A673 (cell line): ENCODE measurements around the gene LYRM4.

ENCODE experiments used
- CTCF ChIP-seq: fragments of 300-800, 200-600 bp; sonication (generic); conservative IDR thresholded peaks from 2 replicates; pipeline ENCODE4 v1.5.1; 2017; ENCODE audit warnings: low read depth, mild to moderate bottlenecking, antibody characterized with exemption, low read length, moderate library complexity, mixed read lengths
- EZH2 ChIP-seq: fragments of 200-600 bp; sonication (generic); IDR thresholded peaks from 2 replicates; pipeline ENCODE4 v1.6.1; 2017; ENCODE audit warnings: borderline replicate concordance, low read depth, mild to moderate bottlenecking, mixed read lengths, antibody characterized with exemption, low read length; ENCODE audit not compliant: poor library complexity, severe bottlenecking

- TF ChIP-seq CTCF (no peak), EZH2 (no peak)
Measured at GRCh38 chr6:5163247-5163646, 97.5 kb downstream of the LYRM4 start.
